SK-N-SH treated with all-trans-retinoic acid at 6 μM for 48 hours (cell line): ENCODE results near the gene IFT81.

Experiments
- ATAC-seq: fragments of 200-7000 bp; cut with Tn5 transposase; 3 replicates; pipeline ENCODE4 v1.9.1; 2020; ENCODE audit warnings: mild to moderate bottlenecking, moderate library complexity
- ARNTL ChIP-seq: fragments of 450-650 bp; formaldehyde crosslinking; IDR thresholded peaks from 2 replicates; pipeline ENCODE4 v1.5.0; 2020; ENCODE audit warnings: low read depth, mild to moderate bottlenecking, moderate library complexity, borderline replicate concordance
- BACH2 ChIP-seq: fragments of 250-450 bp; sonication (Bioruptor Pico); IDR thresholded peaks from 2 replicates; pipeline ENCODE4 v1.9.0; 2021; ENCODE audit warnings: mild to moderate bottlenecking, borderline replicate concordance
- CSDC2 ChIP-seq: fragments of 250-450 bp; sonication (Bioruptor Pico); IDR thresholded peaks from 2 replicates; pipeline ENCODE4 v1.5.0; 2020; ENCODE audit warnings: mild to moderate bottlenecking, moderate library complexity
- ESRRG ChIP-seq: fragments of 250-450 bp; sonication (Bioruptor Pico); IDR thresholded peaks from 2 replicates; pipeline ENCODE4 v1.6.1; 2021; ENCODE audit warnings: mild to moderate bottlenecking
- GLIS3 ChIP-seq: fragments of 250-450 bp; sonication (Bioruptor Pico); IDR thresholded peaks from 2 replicates; pipeline ENCODE4 v1.5.0; 2020; ENCODE audit warnings: mild to moderate bottlenecking, moderate library complexity
- ISL1 ChIP-seq: fragments of 250-450 bp; sonication (Bioruptor Pico); IDR thresholded peaks from 2 replicates; pipeline ENCODE4 v2.1.2; 2022; ENCODE audit warnings: mild to moderate bottlenecking, moderate library complexity
- OSR1 ChIP-seq: fragments of 250-450 bp; sonication (Bioruptor Pico); IDR thresholded peaks from 2 replicates; pipeline ENCODE4 v1.8.0; 2022; ENCODE audit warnings: moderate library complexity, mild to moderate bottlenecking, inconsistent platforms
- PPARA ChIP-seq: fragments of 250-450 bp; sonication (Bioruptor Pico); IDR thresholded peaks from 2 replicates; pipeline ENCODE4 v1.5.0; 2020; ENCODE audit warnings: mild to moderate bottlenecking, borderline replicate concordance
- RARB ChIP-seq: fragments of 250-450 bp; sonication (Bioruptor Pico); IDR thresholded peaks from 2 replicates; pipeline ENCODE4 v1.8.0; 2021; ENCODE audit warnings: mild to moderate bottlenecking, moderate library complexity
- SNAI2 ChIP-seq: fragments of 250-450 bp; sonication (Bioruptor Pico); IDR thresholded peaks from 2 replicates; pipeline ENCODE4 v1.5.0; 2020; ENCODE audit warnings: mild to moderate bottlenecking, moderate library complexity
- TCF4 ChIP-seq: fragments of 250-450 bp; sonication (Bioruptor Pico); IDR thresholded peaks from 2 replicates; pipeline ENCODE4 v1.8.0; 2021; ENCODE audit warnings: mild to moderate bottlenecking, moderate library complexity, borderline replicate concordance
- ZC3H10 ChIP-seq: fragments of 250-450 bp; sonication (Bioruptor Pico); IDR thresholded peaks from 2 replicates; pipeline ENCODE4 v1.5.1; 2021; ENCODE audit warnings: mild to moderate bottlenecking, moderate library complexity
- ZFP30 ChIP-seq: fragments of 450-650 bp; formaldehyde crosslinking; IDR thresholded peaks from 2 replicates; pipeline ENCODE4 v1.5.0; 2022; ENCODE audit warnings: mild to moderate bottlenecking, moderate library complexity
- ZNF70 ChIP-seq: fragments of 450-650 bp; formaldehyde crosslinking; IDR thresholded peaks from 2 replicates; pipeline ENCODE4 v1.5.0; 2020; ENCODE audit warnings: mild to moderate bottlenecking, moderate library complexity
- ZNF8 ChIP-seq: fragments of 450-650 bp; formaldehyde crosslinking; IDR thresholded peaks from 2 replicates; pipeline ENCODE4 v1.5.0; 2020; ENCODE audit warnings: mild to moderate bottlenecking, moderate library complexity
- TF ChIP-seq, protein P1 (sequence below): fragments of 250-450 bp; sonication (Bioruptor Pico); IDR thresholded peaks from 2 replicates; pipeline ENCODE4 v1.8.0; 2020; ENCODE audit warnings: mild to moderate bottlenecking, moderate library complexity, borderline replicate concordance
- TF ChIP-seq, protein P2 (sequence below): fragments of 250-450 bp; sonication (Bioruptor Pico); IDR thresholded peaks from 2 replicates; pipeline ENCODE4 v1.8.0; 2021; ENCODE audit warnings: low read depth, mild to moderate bottlenecking, moderate library complexity, borderline replicate concordance
- TF ChIP-seq, protein P3 (sequence below): fragments of 250-450 bp; sonication (Bioruptor Pico); IDR thresholded peaks from 2 replicates; pipeline ENCODE4 v1.5.0; 2020; ENCODE audit warnings: mild to moderate bottlenecking, moderate library complexity
- TF ChIP-seq, protein P4 (sequence below): fragments of 250-450 bp; sonication (Bioruptor Pico); IDR thresholded peaks from 2 replicates; pipeline ENCODE4 v1.5.1; 2021; ENCODE audit warnings: mild to moderate bottlenecking, moderate library complexity
- TF ChIP-seq, protein P5 (sequence below): fragments of 250-450 bp; sonication (Bioruptor Pico); IDR thresholded peaks from 2 replicates; pipeline ENCODE4 v1.5.1; 2020; ENCODE audit warnings: low read depth, mild to moderate bottlenecking, moderate library complexity

Gene IFT81

DNA sequence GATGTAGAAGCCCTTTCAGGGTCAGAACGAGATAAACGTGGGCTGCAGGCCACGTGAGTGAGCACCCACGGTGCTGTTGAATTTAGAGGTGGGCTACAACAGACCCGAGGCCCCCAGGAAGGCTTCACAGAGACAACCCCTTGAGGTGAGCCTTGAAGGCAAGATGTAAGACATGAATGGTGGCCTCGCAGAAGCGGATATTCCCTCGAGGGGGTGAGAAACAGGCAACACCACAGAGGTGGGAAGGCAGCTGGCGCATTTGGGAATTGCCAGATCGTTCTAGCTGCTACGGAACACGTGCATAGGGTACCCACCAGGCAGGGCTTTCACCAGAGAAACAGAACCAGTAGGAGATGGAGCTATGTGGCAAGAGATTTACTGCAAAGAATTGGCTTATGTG is 134.3 kb downstream of the IFT81 start:
- no peak for ATAC-seq
- TF ChIP-seq, protein P1, sequence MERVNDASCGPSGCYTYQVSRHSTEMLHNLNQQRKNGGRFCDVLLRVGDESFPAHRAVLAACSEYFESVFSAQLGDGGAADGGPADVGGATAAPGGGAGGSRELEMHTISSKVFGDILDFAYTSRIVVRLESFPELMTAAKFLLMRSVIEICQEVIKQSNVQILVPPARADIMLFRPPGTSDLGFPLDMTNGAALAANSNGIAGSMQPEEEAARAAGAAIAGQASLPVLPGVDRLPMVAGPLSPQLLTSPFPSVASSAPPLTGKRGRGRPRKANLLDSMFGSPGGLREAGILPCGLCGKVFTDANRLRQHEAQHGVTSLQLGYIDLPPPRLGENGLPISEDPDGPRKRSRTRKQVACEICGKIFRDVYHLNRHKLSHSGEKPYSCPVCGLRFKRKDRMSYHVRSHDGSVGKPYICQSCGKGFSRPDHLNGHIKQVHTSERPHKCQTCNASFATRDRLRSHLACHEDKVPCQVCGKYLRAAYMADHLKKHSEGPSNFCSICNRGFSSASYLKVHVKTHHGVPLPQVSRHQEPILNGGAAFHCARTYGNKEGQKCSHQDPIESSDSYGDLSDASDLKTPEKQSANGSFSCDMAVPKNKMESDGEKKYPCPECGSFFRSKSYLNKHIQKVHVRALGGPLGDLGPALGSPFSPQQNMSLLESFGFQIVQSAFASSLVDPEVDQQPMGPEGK = no peak
- TF ChIP-seq BACH2 (CRISPR knock-in tag) (no peak), PPARA (CRISPR knock-in tag) (no peak), GLIS3 (CRISPR knock-in tag) (no peak), RARB (no peak), TCF4 (no peak)
- TF ChIP-seq, protein P2, sequence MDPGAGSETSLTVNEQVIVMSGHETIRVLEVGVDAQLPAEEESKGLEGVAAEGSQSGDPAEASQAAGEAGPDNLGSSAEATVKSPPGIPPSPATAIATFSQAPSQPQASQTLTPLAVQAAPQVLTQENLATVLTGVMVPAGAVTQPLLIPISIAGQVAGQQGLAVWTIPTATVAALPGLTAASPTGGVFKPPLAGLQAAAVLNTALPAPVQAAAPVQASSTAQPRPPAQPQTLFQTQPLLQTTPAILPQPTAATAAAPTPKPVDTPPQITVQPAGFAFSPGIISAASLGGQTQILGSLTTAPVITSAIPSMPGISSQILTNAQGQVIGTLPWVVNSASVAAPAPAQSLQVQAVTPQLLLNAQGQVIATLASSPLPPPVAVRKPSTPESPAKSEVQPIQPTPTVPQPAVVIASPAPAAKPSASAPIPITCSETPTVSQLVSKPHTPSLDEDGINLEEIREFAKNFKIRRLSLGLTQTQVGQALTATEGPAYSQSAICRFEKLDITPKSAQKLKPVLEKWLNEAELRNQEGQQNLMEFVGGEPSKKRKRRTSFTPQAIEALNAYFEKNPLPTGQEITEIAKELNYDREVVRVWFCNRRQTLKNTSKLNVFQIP = no peak

DNA sequence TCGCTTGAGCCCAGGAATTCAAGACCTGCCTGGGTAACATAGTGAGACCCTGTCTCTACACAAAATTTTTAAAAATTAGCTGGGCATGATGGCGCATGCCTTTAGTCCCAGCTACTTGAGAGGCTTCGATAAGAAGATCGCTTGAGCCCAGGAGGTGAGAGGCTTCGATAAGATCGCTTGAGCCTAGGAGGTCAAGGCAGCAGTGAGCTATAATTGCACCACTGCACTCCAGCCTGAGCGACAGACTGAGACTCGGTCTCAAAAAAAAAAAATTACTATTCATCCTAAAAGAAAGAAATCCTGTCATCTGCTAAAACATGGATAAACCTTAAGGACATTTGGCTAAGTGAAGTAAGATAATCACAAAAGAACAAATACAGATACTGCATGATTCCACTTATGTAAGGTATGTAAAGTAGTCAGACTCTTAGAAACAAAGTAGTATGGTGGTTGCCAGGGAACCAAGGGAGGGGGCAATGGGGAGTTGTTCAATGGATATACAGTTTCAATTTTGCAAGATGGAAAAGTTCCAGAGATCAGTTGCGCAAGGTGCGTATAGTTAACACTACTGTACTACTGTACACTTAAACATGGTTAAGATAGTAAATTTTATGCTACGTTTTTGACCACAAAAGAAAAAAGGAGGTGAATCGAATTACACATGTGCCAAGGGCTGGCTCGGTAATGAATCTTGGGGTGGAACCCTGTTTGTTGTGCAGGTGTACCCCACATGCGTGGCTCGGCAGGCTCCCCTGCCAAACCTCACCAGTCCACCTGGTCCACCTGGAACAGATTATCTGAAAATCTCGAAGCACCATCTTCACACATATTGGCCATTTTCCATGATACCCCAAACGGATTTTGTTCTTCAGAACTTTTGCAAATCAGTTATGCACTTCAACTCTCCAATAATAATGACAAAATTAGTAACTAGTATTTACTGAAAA is 138.6 kb downstream of the IFT81 start:
- ATAC-seq = no peak
- TF ChIP-seq GLIS3 (CRISPR knock-in tag) = no peak
- TF ChIP-seq RARB = no peak
- TF ChIP-seq ARNTL = no peak
- TF ChIP-seq, protein P3, sequence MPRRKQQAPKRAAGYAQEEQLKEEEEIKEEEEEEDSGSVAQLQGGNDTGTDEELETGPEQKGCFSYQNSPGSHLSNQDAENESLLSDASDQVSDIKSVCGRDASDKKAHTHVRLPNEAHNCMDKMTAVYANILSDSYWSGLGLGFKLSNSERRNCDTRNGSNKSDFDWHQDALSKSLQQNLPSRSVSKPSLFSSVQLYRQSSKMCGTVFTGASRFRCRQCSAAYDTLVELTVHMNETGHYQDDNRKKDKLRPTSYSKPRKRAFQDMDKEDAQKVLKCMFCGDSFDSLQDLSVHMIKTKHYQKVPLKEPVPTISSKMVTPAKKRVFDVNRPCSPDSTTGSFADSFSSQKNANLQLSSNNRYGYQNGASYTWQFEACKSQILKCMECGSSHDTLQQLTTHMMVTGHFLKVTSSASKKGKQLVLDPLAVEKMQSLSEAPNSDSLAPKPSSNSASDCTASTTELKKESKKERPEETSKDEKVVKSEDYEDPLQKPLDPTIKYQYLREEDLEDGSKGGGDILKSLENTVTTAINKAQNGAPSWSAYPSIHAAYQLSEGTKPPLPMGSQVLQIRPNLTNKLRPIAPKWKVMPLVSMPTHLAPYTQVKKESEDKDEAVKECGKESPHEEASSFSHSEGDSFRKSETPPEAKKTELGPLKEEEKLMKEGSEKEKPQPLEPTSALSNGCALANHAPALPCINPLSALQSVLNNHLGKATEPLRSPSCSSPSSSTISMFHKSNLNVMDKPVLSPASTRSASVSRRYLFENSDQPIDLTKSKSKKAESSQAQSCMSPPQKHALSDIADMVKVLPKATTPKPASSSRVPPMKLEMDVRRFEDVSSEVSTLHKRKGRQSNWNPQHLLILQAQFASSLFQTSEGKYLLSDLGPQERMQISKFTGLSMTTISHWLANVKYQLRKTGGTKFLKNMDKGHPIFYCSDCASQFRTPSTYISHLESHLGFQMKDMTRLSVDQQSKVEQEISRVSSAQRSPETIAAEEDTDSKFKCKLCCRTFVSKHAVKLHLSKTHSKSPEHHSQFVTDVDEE (CRISPR knock-in tag) = no peak
- TF ChIP-seq, protein P4, sequence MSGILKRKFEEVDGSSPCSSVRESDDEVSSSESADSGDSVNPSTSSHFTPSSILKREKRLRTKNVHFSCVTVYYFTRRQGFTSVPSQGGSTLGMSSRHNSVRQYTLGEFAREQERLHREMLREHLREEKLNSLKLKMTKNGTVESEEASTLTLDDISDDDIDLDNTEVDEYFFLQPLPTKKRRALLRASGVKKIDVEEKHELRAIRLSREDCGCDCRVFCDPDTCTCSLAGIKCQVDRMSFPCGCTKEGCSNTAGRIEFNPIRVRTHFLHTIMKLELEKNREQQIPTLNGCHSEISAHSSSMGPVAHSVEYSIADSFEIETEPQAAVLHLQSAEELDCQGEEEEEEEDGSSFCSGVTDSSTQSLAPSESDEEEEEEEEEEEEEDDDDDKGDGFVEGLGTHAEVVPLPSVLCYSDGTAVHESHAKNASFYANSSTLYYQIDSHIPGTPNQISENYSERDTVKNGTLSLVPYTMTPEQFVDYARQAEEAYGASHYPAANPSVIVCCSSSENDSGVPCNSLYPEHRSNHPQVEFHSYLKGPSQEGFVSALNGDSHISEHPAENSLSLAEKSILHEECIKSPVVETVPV (CRISPR knock-in tag) = no peak
- no peak for TF ChIP-seq OSR1
- no peak for TF ChIP-seq ZNF70 (CRISPR knock-in tag)
- TF ChIP-seq, protein P2 = no peak

DNA sequence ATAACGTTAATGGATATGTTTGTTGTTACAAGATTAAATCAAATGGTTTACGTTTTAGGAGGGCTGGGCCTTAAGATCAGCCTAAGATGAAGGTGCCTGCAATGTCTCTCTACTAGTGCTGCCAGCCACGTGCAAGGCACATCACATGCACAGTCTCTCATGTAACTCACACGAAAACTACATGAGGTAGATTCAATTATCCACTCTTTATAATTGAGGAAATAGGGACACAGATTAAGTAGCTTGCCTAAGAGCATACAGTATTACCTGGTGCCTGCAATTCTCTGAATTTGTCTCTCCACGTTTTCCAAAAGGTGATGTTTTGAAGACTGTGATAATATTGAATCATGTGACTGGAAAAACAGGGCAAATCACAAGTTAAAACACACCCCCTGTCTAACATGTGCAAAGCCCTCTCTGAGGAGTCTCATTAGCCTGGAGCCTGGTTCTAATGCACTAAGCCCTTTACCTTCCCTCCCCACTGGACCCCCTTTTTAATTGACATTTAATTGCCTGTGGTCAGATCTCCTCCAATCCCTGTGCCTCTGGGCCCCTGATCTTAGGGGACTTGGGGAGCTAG is 142.3 kb downstream of the IFT81 start:
- no peak for ATAC-seq
- TF ChIP-seq PPARA (CRISPR knock-in tag) = no peak
- TF ChIP-seq CSDC2 (CRISPR knock-in tag) = no peak
- TF ChIP-seq GLIS3 (CRISPR knock-in tag) = no peak
- no peak for TF ChIP-seq ZNF70 (CRISPR knock-in tag)
- no peak for TF ChIP-seq SNAI2
- TF ChIP-seq ZNF8 (CRISPR knock-in tag) = no peak
- no peak for TF ChIP-seq ISL1 (CRISPR knock-in tag)
- TF ChIP-seq RARB = no peak
- no peak for TF ChIP-seq BACH2 (CRISPR knock-in tag)
- no peak for TF ChIP-seq ARNTL
- no peak for TF ChIP-seq TCF4
- no peak for TF ChIP-seq ZFP30
- TF ChIP-seq ZC3H10 (CRISPR knock-in tag) = no peak
- TF ChIP-seq ESRRG (CRISPR knock-in tag) = no peak
- TF ChIP-seq, protein P5, sequence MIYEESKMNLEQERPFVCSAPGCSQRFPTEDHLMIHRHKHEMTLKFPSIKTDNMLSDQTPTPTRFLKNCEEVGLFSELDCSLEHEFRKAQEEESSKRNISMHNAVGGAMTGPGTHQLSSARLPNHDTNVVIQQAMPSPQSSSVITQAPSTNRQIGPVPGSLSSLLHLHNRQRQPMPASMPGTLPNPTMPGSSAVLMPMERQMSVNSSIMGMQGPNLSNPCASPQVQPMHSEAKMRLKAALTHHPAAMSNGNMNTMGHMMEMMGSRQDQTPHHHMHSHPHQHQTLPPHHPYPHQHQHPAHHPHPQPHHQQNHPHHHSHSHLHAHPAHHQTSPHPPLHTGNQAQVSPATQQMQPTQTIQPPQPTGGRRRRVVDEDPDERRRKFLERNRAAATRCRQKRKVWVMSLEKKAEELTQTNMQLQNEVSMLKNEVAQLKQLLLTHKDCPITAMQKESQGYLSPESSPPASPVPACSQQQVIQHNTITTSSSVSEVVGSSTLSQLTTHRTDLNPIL (CRISPR knock-in tag) = no peak
- TF ChIP-seq, protein P1 = no peak
